ENCODE data around the gene SCART1.
"Not testable (repeated sequence)": the region's sequence is repeated elsewhere in the genome, so short reads cannot be mapped to it uniquely, and the experiment has no call there.

SCART1 gene

GRCh38 chr10:133456041-133456951 is 2.6 kb downstream of the SCART1 start:
- no peak for DNase-seq

GRCh38 chr10:133457100-133457841 is 3.5 kb downstream of the SCART1 start:
- no peak for DNase-seq

DNA sequence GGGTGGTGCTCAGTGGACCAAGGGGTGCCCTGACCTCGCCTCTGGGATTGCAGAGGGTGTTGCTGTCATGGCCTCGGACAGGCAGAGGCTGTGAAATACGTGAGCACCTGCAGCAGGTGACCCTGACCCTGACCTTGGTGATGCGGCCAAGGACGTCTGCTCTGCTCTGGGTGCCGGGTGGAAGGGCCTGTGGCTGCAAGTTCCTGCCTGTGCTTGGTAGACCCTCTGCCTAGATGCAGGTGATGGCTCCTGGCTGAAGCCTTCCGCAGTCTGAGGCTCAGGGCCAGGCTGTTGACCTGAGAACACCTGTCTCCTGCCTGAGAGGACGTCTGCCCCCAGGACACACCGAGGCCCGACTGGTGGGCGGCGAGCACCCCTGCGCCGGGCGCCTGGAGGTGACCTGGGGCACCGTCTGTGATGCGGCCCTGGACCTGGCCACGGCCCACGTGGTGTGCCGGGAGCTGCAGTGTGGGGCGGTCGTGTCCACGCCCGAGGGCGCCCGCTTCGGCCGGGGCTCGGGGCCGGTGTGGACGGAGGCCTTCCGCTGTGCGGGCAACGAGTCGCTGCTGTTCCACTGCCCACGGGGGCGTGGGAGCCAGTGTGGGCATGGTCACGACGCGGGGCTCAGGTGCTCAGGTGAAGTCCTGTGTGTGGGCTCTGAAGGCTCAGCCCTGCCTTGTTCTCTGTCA is 4.4 kb downstream of the SCART1 start:
- no peak for DNase-seq

DNA sequence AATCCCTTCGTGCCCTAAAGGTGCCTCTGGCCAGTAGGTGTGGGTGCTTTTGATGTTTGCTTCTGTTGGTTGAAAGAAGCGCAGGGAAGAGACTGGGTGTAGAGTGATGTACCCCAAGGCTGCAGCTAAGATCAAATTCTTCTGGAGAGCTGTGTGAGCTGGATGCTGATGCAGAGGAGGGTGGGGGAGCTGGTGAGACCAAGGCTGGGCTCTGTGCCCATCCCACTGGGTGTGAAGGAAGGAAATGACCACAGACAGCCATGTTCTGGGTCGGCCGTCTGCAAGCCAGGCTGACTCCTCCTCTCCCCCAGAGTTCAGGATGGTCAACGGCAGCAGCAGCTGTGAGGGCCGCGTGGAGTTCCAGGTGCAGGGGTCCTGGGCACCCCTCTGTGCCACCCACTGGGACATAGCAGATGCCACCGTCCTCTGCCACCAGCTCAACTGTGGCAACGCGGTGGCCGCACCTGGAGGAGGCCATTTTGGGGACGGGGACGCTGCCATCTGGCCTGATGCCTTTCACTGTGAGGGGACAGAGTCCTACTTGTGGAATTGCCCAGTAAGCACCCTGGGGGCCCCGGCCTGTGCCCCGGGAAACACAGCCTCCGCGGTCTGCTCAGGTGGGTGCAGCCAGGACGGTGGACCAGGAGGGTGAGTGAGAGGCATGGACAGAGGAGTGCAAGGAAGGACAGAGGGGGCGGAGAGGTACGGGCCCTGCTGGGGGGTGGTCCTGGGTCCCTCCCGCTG is 5.1 kb downstream of the SCART1 start:
- DNase-seq, result no peak

GRCh38 chr10:133459454-133460207 is 5.9 kb downstream of the SCART1 start:
- no peak for DNase-seq

- no peak for DNase-seq
These were observed 6.5 kb downstream of the SCART1 start for GRCh38 chr10:133460208-133460769.

DNA sequence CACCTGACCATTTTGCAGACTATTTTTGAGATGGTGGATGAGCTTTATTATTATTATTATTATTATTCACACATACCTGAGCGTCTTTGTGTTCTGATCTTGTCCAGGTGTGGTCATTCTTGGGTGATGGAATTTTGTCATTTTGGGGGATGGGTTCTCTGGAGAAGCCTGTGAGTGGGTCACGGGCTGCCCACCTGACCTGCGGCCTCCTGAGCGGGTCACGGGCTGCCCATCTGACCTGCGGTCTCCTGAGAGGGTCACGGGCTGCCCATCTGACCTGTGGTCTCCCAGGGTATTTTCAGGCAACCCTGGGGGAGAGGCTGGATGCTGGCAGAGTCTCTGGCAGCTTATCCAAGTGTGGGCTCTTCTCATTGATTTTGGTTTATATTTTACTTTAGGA is 7.3 kb downstream of the SCART1 start:
- no peak for DNase-seq

DNA sequence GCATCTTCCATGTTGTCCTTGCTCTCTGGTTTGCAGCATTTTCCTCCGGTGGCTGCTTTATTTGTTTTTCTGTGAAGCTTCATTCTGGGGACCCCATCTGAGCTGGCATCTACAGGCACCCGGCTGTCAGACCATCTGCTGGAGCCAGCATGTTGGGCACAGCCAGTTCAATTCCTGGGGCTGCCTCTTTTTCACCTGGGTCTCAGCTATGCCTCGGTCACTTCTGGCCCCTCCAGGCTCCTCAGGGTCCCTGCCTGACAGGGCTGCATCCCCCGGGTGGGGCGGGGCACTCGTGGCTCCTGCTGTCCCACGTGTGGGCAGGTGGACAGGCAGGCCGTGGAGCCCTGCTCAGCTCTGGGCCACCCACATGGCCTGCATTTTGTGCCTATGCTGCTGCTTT is 8.1 kb downstream of the SCART1 start:
- no peak for DNase-seq

GRCh38 chr10:133462512-133463305 is 9.0 kb downstream of the SCART1 start:
- no peak for DNase-seq

DNA sequence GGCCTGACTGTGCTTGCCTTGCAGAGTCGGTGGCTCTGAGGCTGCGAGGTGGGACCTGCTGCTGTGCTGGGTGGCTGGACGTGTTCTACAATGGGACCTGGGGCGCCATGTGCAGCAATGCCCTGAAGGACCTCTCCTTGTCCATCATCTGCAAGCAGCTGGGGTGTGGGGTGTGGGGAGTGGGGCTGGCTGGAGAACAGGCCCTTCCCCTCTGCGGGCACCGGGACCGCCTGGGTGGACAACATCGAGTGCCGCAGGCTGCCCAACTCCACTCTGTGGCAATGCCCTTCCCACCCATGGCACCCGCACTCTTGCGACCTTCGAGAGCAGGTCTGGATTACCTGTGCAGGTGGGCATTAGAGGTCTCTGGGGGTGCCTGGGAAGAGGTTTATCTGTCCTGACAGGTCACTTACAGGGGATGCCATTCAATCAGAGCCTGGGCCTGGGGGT is 10.9 kb downstream of the SCART1 start:
- DNase-seq, result no peak

- no peak for DNase-seq
These were observed 11.6 kb downstream of the SCART1 start for GRCh38 chr10:133465191-133465949.

DNA sequence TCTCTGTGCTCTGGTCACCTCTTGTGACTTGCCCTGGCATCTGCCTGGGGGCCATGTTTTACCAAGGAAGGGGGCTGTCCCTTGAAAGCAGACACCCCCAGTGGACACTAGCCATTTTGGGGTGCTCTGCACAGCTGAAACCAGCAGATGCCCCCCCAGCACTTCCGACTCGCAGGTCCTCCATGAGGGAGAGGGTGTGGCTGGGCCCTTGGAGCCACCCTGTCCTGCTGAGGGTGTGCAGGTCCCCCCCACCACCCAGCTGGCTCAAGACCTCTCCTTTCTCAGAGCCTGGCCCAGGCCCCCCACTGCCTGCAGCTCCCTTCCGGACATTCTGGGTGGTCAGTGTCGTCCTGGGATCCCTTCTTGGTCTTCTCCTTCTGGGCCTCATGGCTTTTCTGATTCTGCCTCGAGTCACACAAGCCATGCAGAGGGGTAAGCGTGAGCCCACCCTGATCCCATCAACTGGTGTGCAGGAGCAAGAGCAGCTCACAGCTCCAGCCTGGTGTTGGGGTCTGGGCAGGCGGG is 12.3 kb downstream of the SCART1 start:
- DNase-seq, result no peak

GRCh38 chr10:133466683-133467275 is 13.0 kb downstream of the SCART1 start:
- no peak for DNase-seq

GRCh38 chr10:133467286-133467911 is 13.7 kb downstream of the SCART1 start:
- DNase-seq, result no peak

DNA sequence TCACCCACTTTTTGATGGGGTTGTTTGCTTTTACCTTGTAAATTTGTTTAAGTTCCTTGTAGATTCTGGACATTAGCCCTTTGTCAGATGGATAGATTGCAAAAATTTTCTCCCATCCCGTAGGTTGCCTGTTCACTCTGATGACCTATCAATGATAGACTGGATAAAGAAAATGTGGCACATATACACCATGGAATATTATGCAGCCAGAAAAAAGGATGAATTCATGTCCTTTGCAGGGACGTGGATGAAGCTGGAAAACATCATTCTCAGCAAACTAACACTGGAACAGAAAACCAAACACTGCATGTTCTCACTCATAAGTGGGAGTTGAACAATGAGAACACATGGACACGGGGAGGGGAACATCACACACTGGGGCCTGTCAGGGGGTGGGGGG is 15.5 kb downstream of the SCART1 start:
- DNase-seq, result not testable (repeated sequence)

DNA sequence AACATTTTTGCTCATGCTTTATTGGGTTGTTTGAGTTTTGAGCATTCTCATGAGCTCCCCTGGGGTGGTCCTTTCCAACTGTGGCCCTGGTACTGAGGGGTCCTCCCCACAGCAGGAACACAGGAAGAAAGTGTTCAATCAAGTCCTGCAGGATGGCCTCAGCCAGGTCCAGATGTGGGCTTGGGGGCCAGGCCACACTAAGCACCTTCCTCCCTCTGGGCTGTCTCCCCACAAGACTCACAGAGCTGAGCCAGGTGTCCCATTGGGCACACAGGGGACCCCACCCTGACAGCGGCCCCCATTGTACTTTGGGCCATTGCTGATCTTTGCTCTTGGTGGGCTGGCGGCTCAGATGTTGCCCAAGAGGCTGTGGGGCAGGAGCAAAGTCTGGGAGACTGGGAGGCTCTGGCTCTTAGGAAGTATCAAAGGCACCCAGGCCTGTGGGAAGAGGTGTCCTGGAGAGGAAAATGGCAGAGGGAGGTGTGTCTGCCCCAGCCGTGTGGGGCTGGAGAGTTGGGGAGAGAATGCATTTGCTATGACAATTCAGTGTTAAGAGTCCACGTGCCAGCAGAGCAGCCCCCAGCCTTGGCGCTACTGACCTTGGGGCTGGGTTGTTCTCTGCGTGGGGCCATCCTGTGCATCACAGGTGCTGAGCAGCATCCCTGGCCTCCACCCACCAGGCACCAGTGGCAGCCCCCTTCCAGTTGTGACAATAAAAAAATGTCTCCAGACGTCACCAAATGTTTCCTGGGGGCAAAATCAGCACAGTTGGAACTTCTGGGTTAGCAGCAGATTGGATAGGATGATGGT is 17.8 kb downstream of the SCART1 start:
- DNase-seq, result no peak

GRCh38 chr10:133473270-133473669 is 19.5 kb downstream of the SCART1 start:
- no peak for DNase-seq

DNA sequence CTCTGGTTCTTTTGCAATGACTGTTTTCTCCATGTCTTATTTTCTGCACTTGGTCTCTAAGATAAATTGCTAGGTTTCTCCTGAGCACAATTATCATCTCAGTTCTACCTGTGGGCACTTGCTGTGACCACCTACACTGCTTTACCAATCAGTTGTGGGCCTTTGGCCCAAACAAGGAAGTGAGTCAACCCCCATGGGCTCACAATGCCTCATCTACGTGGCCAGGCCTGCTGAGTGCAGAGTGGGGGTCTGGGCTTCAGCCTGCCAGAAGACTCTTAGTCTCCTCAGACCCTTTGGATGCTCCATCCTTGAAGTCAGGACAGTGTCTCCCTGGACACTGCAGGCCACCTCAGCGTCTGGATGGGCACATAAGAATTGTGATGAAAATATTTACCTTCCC is 20.3 kb downstream of the SCART1 start:
- DNase-seq, result no peak

Measured in NCI-H1092 treated with DMSO at 0.1 percent for 48 hours (cell line).